Epithelial cell of proximal tubule (primary cell): ENCODE data around the gene AMDHD2. TPM values are rescaled to one million over a fixed set of nuclear protein-coding genes. Genes with fewer than 3 reads are reported as not detected.

Source experiments
- DNase-seq: peaks from one replicate; pipeline ENCODE4 v3.0.0-alpha.2; 2011; ENCODE audit warnings: low read depth
- H3K4me3 ChIP-seq: 2 replicates; pipeline ENCODE4 v1.5.1; 2011; ENCODE audit warnings: low read depth, mild to moderate bottlenecking, low read length
- CTCF ChIP-seq: conservative IDR thresholded peaks from 2 replicates; pipeline ENCODE4 v1.5.1; 2012; ENCODE audit warnings: low read depth, mild to moderate bottlenecking, low read length
- total RNA-seq: library from RNA; depleted of rRNA; stranded (reverse); fragments of >200 nt; gene quantifications from 2 replicates; pipeline ENCODE4 v1.2.3, GENCODE V29; 2015

The AMDHD2 gene
- total RNA-seq, result 32.7 and 41.1 TPM in 2 replicates

GRCh38 chr16:2520097-2520783 lies at the start of gene AMDHD2:
TSS of gene AMDHD2 (plus strand) at chr16:2520371. CDS start at chr16:2520459, 88 bp downstream.
- TF ChIP-seq CTCF, result no peak
- H3K4me3 ChIP-seq, result peak within 1 kb of the TSS; percentile 60
- DNase-seq, result no peak

GRCh38 chr16:2470603-2471015 lies 49.6 kb upstream of the AMDHD2 start:
- no peak overlapping the region for H3K4me3 ChIP-seq
- DNase-seq, result no peak
- TF ChIP-seq CTCF, result no peak

GRCh38 chr16:2471016-2471652 lies 49.0 kb upstream of the AMDHD2 start, which contains the start of gene NTN3:
TSS of gene NTN3 (plus strand) at chr16:2471297. CDS start at chr16:2471702, 405 bp downstream.
- TF ChIP-seq CTCF, result no peak
- no peak for DNase-seq
- peak within 1 kb of the TSS; percentile 31 for H3K4me3 ChIP-seq

GRCh38 chr16:2471653-2472487 lies 48.3 kb upstream of the AMDHD2 start:
- peak overlapping the region; percentile 31 for H3K4me3 ChIP-seq
- no peak for DNase-seq
- no peak for TF ChIP-seq CTCF

- TF ChIP-seq CTCF, result no peak
- DNase-seq, result no peak
- H3K4me3 ChIP-seq, result no peak overlapping the region
Measured at GRCh38 chr16:2472488-2472864, 47.7 kb upstream of the AMDHD2 start.

GRCh38 chr16:2472885-2473445 lies 47.2 kb upstream of the AMDHD2 start:
- no peak overlapping the region for H3K4me3 ChIP-seq
- DNase-seq, result no peak
- TF ChIP-seq CTCF, result no peak
